ENCODE data around the gene RAP1GAP. TPM values are rescaled to one million over a fixed set of nuclear protein-coding genes. Genes with fewer than 3 reads are reported as not detected.

RAP1GAP gene
- total RNA-seq, 1 donor from 2014 or later = 1.2 TPM

GRCh38 chr1:21553116-21553926 lies 115.8 kb downstream of the RAP1GAP start:
- TF ChIP-seq POLR2A (IDR thresholded peaks at IDR 0.05) = no peak
- TF ChIP-seq POLR2AphosphoS5 (IDR thresholded peaks at IDR 0.05; ENCODE audit: insufficient read depth in 1 of 2, low read depth in 1 of 2) = no peak
- TF ChIP-seq, protein P1, sequence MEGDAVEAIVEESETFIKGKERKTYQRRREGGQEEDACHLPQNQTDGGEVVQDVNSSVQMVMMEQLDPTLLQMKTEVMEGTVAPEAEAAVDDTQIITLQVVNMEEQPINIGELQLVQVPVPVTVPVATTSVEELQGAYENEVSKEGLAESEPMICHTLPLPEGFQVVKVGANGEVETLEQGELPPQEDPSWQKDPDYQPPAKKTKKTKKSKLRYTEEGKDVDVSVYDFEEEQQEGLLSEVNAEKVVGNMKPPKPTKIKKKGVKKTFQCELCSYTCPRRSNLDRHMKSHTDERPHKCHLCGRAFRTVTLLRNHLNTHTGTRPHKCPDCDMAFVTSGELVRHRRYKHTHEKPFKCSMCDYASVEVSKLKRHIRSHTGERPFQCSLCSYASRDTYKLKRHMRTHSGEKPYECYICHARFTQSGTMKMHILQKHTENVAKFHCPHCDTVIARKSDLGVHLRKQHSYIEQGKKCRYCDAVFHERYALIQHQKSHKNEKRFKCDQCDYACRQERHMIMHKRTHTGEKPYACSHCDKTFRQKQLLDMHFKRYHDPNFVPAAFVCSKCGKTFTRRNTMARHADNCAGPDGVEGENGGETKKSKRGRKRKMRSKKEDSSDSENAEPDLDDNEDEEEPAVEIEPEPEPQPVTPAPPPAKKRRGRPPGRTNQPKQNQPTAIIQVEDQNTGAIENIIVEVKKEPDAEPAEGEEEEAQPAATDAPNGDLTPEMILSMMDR (IDR thresholded peaks at IDR 0.05) = no peak
- H3K4me1 ChIP-seq = no peaks in the 10 kb centered on the region
- DNase-seq (ENCODE audit: extremely low spot score in 2 of 2) = no peak
- no peaks in the 10 kb centered on the region for H3K27me3 ChIP-seq
- no peaks in the 10 kb centered on the region for H3K36me3 ChIP-seq
- no peak overlapping the region for H3K4me3 ChIP-seq
- H3K27ac ChIP-seq = no peak overlapping the region
- intact Hi-C loops (cut with DNase I) = no loop called here
- no peaks in the 10 kb centered on the region for H3K9me3 ChIP-seq

GRCh38 chr1:21552715-21553114 lies 116.4 kb downstream of the RAP1GAP start:
- no peak for DNase-seq (ENCODE audit: extremely low spot score in 2 of 2)
- Histone ChIP-seq H3K27ac (no peak overlapping the region), H3K27me3 (no peaks in the 10 kb centered on the region), H3K36me3 (no peaks in the 10 kb centered on the region), H3K4me1 (no peaks in the 10 kb centered on the region), H3K4me3 (no peak overlapping the region), H3K9me3 (no peaks in the 10 kb centered on the region)
- intact Hi-C loops (cut with DNase I) = no loop called here
- no peak for TF ChIP-seq POLR2A (IDR thresholded peaks at IDR 0.05)
- TF ChIP-seq, protein P1 (IDR thresholded peaks at IDR 0.05) = no peak
- no peak for TF ChIP-seq POLR2AphosphoS5 (IDR thresholded peaks at IDR 0.05; ENCODE audit: insufficient read depth in 1 of 2, low read depth in 1 of 2)

DNA sequence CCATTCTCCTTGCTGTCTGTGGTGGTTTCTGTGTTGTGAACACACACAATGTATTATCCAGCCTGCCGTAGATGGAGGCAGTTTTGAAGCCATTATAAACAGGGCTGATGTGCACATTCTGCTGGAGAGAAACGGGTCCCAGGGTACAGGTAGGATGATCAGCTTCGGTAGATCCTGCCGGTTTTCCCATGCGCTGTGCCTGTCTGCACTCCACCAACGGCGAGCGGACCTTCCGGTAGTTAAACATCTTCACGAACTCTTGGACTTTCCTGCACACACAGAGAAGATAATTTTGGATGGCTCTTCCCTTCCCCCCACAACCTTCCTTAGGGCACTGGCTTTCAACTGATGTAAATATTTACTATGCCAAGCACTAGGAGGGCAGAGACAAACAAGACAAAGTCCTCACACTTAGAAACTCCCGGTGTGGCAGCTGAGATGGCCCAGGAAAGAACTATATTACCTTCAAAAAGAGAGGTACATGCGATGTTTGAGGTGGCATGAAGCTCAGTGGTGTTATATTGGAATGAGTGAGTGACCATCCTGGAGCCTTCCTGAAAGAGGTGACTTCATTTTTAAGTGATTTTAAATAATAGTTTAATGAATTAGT lies 118.2 kb downstream of the RAP1GAP start:
- intact Hi-C loops (cut with DNase I) = no loop called here
- Histone ChIP-seq H3K4me3 (no peak overlapping the region), H3K9me3 (no peaks in the 10 kb centered on the region), H3K27ac (no peak overlapping the region), H3K36me3 (no peaks in the 10 kb centered on the region), H3K27me3 (no peaks in the 10 kb centered on the region), H3K4me1 (no peaks in the 10 kb centered on the region)
- no peak for DNase-seq (ENCODE audit: extremely low spot score in 2 of 2)
- TF ChIP-seq, protein P1 (IDR thresholded peaks at IDR 0.05) = no peak
- no peak for TF ChIP-seq POLR2A (IDR thresholded peaks at IDR 0.05)
- no peak for TF ChIP-seq POLR2AphosphoS5 (IDR thresholded peaks at IDR 0.05; ENCODE audit: insufficient read depth in 1 of 2, low read depth in 1 of 2)

- TF ChIP-seq POLR2A (IDR thresholded peaks at IDR 0.05) (no peak), POLR2AphosphoS5 (IDR thresholded peaks at IDR 0.05; ENCODE audit: insufficient read depth in 1 of 2, low read depth in 1 of 2) (no peak)
- TF ChIP-seq, protein P1 (IDR thresholded peaks at IDR 0.05) = no peak
- H3K4me1 ChIP-seq = no peaks in the 10 kb centered on the region
- no peaks in the 10 kb centered on the region for H3K27me3 ChIP-seq
- no peaks in the 10 kb centered on the region for H3K36me3 ChIP-seq
- no peak overlapping the region for H3K27ac ChIP-seq
- H3K4me3 ChIP-seq = no peak overlapping the region
- intact Hi-C loops (cut with DNase I) = no loop called here
- H3K9me3 ChIP-seq = no peaks in the 10 kb centered on the region
- no peak for DNase-seq (ENCODE audit: extremely low spot score in 2 of 2)
Measured at GRCh38 chr1:21550097-21550496, 119.1 kb downstream of the RAP1GAP start.

GRCh38 chr1:21547876-21548275 lies 121.3 kb downstream of the RAP1GAP start:
- Histone ChIP-seq H3K4me1 (no peaks in the 10 kb centered on the region), H3K36me3 (no peaks in the 10 kb centered on the region), H3K9me3 (no peaks in the 10 kb centered on the region), H3K27me3 (no peaks in the 10 kb centered on the region), H3K27ac (no peak overlapping the region), H3K4me3 (no peak overlapping the region)
- TF ChIP-seq, protein P1 (IDR thresholded peaks at IDR 0.05) = no peak
- no peak for TF ChIP-seq POLR2AphosphoS5 (IDR thresholded peaks at IDR 0.05; ENCODE audit: insufficient read depth in 1 of 2, low read depth in 1 of 2)
- no peak for TF ChIP-seq POLR2A (IDR thresholded peaks at IDR 0.05)
- DNase-seq (ENCODE audit: extremely low spot score in 2 of 2) = no peak
- intact Hi-C loops (cut with DNase I) = no loop called here

Measured in vagina (tissue), 2 donors.